H54 (cell line): ENCODE results near the gene WDR89.

Source experiments
- DNase-seq: peaks from one replicate; pipeline ENCODE4 v3.0.0; 2011; ENCODE audit warnings: low spot score, mixed read lengths; ENCODE audit not compliant: insufficient read length
- FAIRE-seq: peaks from 3 replicates; lab custom pipeline; 2011; peaks lifted over from hg19 to GRCh38; lab: Jason Lieb, UNC
- POLR2A ChIP-seq: IDR thresholded peaks from 2 replicates; pipeline ENCODE4 v1.6.1; 2011; ENCODE audit warnings: low read depth, mild to moderate bottlenecking, low read length

WDR89 gene, protein sequence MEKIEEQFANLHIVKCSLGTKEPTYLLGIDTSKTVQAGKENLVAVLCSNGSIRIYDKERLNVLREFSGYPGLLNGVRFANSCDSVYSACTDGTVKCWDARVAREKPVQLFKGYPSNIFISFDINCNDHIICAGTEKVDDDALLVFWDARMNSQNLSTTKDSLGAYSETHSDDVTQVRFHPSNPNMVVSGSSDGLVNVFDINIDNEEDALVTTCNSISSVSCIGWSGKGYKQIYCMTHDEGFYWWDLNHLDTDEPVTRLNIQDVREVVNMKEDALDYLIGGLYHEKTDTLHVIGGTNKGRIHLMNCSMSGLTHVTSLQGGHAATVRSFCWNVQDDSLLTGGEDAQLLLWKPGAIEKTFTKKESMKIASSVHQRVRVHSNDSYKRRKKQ

GRCh38 chr14:63641473-63642228 lies at the start of gene WDR89:
Gene WDR89, minus strand, starts transcription at chr14:63641871. Its CDS starts 41,929 bp downstream, at chr14:63599942.
- TF ChIP-seq POLR2A: peak; percentile 34; the same call in 1 of the 2 replicates
- peak; percentile 100 for FAIRE-seq
- peak; percentile 76 for DNase-seq

- TF ChIP-seq POLR2A: no peak
Measured at GRCh38 chr14:63689132-63689531, 47.5 kb upstream of the WDR89 start.

DNA sequence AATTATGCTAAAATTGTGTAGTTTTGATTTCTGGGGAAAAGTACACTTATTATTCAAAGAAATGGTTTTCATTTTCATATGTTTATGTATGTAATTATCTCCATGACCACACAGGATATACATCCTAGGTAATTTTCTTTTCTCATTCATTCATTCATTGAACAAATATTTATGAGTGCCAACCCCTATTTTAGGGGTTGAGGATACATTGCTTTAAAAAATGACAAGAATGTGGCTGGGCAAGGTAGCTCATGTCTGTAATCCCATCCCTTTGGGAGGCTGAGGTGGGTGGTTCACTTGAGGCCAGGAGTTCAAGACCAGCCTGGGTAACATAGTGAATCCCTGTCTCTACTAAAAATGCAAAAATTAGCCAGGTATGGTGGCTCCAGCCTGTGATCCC lies 45.3 kb upstream of the WDR89 start:
- DNase-seq (no peak), FAIRE-seq (no peak)
- TF ChIP-seq POLR2A: no peak

More at GRCh38 chr14:63689132-63689531, 47.5 kb upstream of the WDR89 start:
- FAIRE-seq (no peak), DNase-seq (no peak)

- DNase-seq: no peak
- no peak for TF ChIP-seq POLR2A
- FAIRE-seq: no peak
Measured at GRCh38 chr14:63685401-63685800, 43.7 kb upstream of the WDR89 start.

- FAIRE-seq: no peak
Measured at GRCh38 chr14:63682727-63683593, 41.3 kb upstream of the WDR89 start.

DNA sequence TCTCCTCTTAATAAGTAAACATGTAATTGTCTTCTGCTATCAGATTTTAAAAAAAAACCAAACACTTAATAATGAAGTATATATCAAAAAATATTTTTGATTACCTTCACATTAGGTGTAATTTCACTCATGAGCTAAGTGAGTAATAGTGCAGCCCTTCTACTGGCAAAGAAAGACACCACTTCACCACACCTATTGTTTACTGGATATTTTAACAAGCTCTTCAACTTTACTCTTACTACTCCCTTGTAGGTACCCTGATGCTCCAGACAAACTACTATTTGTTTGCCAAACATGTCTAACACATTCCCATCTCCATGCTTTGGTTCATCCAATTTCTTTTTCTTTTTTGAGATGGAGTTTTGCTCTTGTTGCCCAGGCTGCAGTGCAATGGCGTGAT lies 36.9 kb upstream of the WDR89 start:
- no peak for TF ChIP-seq POLR2A
- FAIRE-seq: no peak
- DNase-seq: no peak

More at GRCh38 chr14:63682727-63683593, 41.3 kb upstream of the WDR89 start:
- no peak for TF ChIP-seq POLR2A
- no peak for DNase-seq

GRCh38 chr14:63677891-63678379 lies 36.3 kb upstream of the WDR89 start:
- FAIRE-seq (peak; percentile 75), DNase-seq (peak; percentile 14)
- no peak for TF ChIP-seq POLR2A

DNA sequence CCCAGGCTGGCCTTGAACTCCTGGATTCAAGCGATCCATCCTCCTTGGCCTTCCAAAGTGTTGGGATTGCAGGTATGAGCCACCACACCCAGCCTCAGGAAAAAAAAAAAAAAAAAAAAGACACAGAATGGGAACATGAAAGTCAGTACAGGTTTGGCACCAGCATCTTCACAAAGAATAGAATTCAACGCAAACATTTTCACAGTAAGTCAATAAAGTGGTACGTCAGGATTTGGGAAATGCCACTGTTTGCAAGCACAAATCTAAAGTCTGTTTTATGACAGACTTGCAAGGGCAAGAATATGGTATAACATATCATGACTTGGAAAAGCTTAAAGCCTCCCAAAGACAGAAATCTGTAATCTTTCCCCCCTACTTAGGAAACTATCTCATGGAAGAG lies 34.9 kb upstream of the WDR89 start:
- DNase-seq: no peak
- FAIRE-seq: no peak
- no peak for TF ChIP-seq POLR2A

DNA sequence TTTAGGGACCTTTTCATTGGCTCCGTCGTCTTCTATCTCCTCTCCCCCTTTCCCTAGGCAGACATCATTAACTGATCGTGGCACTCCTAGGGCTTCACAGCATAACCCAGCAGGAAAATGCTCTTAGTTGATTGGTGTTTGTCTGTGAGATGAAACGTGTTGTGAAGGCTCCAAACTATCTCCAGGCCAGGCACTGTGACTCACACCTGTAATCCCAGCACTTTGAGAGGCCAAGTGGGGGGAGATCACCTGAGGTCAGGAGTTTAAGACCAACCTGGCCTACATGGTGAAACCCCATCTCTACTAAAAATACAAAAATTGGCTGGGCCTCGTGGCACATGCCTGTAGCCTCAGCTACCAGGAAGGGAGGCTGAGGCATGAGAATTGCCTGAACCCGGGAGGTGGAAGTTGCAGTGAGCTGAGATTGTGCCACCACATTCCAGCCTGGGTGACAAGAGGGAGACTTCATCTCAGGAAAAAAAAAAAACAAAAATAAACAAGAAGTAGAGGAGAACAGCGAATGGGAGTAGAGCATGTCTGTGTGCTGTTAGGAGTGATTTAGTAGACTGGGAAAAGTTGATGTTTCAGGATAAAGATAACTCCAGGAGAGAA lies 32.3 kb upstream of the WDR89 start:
- TF ChIP-seq POLR2A: no peak
- no peak for DNase-seq
- peak; percentile 62 for FAIRE-seq

DNA sequence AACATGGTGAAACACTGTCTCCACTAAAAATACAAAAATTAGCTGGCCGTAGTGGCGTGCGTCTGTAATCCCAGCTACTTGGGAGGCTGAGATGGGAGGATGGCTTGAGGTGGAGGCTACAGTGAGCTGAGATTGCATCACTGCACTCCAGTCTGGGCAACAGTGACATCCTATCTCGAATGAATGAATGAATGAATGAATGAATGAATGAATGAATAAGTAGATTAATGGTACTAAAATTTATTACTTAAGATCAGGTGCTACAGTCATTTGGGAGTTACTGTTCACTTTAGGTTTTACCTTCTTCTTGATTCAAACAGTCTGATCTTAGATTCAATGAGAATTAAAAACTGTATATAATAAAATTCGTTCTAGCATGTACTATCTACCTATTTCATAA lies 31.6 kb upstream of the WDR89 start:
- FAIRE-seq (no peak), DNase-seq (no peak)
- no peak for TF ChIP-seq POLR2A

- FAIRE-seq (no peak), DNase-seq (no peak)
- no peak for TF ChIP-seq POLR2A
Measured at GRCh38 chr14:63672417-63673180, 30.9 kb upstream of the WDR89 start.

GRCh38 chr14:63671987-63672386 lies 30.3 kb upstream of the WDR89 start:
- DNase-seq (no peak), FAIRE-seq (no peak)

More at GRCh38 chr14:63671987-63672386, 30.3 kb upstream of the WDR89 start:
- TF ChIP-seq POLR2A: no peak
